HG03064 (cell line): Measurements from ENCODE around the gene RBPMS2.

Experiments used
- ATAC-seq: cut with Tn5 transposase; IDR thresholded peaks from one replicate; pipeline ENCODE4 v1.9.1; 2021; ENCODE audit warnings: low read depth; ENCODE audit not compliant: unreplicated experiment

The RBPMS2 gene

DNA sequence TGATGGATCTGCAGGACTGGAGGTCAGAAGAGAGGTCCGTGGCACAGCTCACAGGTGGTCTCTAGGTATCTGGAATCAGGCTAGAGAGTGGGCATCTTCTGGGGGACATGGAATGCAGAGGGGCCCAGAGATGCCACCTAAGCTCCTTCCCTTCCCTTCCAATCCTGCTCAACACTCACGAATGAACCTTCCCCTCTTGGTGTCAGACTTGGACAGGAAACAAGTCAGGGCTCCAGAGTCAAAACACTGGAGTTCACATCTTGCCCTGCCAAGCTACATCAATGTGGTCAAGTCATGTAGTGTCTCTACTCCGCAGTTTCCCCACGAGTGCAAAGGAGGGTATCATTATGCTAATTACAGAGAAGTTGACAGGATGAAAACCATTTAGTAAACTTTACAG is 16.0 kb upstream of the RBPMS2 start:
- ATAC-seq, result no peak

DNA sequence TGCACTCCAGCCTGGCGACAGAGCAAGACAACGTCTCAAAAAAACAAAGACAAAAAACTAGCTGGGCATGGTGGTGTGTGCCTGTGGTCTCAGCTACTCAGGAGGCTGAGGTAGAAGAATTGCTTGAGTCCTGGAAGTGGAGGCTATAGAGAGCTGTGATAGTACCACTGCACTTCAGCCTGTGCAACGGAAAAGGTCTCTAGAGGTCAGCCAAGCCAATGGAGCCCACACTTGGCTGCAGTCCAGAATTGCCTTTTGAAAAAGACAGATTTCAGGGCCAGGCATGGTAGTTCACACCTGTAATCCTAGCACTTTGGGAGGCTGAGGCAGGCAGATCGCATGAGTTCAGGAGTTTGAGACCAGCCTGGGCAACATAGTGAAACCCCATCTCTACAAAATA is 8.4 kb upstream of the RBPMS2 start:
- no peak for ATAC-seq

DNA sequence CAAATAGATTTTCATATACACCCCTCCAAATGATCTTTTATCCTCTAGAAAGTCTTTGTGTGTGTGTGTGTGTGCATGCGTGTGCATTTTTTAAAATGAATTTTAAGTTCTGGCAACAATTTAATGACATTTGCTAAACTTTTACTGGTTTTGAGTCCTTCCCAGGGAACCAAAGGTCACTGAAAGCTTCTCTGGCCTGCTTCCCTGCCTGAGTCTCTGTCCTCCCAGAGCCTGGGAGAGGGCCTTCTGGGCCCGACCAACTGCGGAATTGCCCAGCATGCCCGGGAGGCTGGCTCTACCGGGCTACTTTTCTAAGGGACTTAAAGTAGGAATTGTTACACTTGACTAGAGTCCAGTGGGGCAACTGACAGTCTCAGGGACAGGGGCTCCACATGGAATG is 7.4 kb upstream of the RBPMS2 start:
- ATAC-seq, result no peak

DNA sequence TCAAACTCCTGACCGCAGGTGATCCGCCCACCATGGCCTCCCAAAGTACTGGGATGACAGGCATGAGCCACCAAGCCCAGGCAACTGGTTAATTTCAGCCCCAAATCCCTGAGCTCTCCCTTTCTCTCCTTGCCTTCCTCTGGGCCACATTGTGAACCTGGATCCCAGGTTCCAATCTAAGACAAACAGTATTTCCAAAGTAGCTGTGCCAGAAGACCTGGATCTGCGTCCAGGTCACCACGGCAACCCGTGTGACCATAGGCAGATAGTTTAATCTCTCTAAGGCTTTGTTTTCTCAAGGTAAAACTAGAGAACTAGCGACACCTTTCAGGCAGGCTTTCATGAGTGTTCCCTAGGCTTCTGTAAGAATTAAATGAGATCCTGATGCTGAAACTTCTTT is 5.9 kb upstream of the RBPMS2 start:
- no peak for ATAC-seq

DNA sequence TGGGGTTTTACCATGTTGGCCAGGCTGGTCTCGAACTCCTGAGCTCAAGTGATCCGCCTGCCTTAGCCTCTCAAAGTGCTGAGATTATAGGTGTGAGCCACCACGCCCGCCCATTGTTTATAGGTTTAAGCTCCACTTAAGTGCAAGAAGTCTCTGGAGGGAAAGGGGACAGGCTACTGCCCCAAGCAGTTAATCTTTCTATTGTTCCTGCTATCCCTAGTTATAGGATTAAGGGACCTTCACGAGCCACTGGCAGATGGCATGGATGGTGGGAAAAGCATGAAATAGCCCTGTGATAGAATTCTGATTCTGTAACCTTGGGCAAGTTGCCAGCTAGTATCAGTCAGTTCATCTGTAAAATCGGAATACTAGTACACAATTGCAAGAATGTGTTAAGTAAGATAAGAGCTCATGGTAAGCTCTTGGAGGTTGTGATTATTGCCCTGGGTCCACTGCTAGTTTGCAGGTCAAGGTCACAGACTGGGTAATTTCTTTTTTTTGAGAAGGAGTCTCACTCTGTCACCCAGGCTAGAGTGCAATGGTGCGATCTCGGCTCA is 5.3 kb upstream of the RBPMS2 start:
- no peak for ATAC-seq

DNA sequence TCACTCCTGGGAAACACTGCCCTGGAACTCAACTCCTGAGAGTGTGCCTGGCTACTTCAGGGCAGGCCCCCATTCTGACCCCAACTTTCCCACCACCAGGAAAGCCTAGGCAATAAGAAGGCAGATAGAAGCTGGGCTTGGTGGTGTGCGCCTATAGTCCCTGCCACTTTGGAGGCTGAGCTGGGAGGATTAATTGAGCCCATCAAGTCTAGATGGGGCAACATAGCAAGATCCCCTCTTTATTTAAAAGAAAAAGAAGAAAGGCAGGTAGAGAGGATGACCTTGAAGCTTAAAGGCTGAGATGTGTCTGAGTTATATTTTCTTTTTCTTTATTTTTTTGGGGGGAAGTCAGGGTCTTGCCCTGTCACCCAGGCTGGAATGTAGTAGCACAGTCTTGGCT is 4.2 kb upstream of the RBPMS2 start:
- no peak for ATAC-seq

DNA sequence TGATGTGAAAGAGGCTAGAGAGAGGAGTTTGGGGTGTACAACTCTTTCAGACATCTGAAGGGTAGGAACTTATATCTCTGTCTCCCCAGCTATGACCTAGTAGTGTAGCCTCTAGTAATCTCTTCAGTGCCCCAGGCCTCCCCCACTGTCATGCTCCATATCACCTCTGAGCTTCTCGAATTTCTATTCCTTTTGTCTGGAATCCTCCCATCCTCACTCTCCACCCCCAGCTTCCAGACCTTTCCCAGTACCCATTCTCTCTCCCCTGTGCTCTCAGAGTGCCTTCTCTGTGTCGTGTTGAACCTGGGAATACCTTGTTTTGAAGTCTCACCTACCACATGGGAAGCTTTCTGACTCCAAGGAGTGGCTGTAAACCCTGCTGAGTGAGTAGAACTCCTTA is 3.6 kb upstream of the RBPMS2 start:
- no peak for ATAC-seq

DNA sequence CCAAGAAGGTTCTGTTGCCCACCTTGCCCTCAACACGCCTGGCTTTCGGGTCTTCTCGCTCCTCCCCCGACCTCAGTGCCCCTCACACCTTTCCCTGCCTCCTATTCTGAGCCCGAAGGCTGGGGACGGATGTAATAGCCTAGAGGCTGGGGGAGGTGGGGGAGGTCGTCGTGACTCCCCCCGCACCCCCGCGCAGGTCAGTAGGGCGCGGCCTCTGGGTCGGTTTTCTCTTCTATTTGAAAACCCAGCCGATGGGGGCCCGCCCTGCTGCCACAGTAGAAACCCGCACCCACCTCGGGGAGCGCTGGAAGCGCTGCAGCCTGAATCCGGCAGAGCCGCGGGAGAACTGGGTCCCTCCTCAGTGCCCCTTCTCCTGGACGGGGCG is 1.0 kb upstream of the RBPMS2 start:
- no peak for ATAC-seq

DNA sequence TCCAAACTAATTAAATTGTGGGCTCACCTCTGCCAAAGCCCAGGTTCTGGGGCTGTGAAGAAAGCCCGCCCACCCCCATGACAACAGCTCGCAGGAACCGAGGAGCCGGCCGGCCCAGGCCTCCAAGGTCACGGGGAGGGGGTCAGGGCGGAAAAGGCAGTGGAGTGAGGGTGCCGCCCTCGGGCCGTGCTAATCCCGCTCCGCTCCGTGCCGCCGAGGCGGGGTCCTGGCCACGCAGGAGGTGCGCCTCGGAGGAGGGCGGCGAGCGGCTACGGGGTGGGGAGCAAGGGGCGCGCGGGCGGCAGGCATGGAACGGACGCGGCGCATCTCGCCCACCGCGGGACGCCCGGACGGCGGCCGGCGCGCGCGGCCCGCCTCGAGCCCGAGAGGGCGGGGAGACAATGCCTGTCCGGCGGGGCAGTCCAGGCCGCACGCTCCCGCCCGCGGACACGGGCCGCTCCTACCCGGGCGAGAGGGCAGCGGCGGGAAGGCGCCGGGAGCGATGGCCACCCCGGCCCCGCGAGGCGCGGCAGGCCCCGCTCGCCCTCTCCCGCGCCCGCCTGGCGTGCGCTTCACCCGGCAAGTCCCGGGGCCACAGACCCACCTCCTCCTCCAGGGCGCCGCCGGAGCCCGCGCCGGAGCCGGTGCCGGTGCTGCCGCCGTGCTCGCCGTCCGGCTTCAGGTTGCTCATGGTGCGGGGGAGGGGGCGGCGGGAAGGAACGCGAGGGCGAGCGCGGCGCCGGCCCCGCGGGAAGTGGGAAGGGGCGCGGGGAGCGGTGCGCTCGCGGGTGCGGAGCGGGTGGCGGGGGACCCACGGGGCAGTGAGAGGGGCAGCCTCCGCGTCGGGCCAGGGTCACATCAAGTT is 528 bp downstream of the RBPMS2 start:
- ATAC-seq, result no peak

DNA sequence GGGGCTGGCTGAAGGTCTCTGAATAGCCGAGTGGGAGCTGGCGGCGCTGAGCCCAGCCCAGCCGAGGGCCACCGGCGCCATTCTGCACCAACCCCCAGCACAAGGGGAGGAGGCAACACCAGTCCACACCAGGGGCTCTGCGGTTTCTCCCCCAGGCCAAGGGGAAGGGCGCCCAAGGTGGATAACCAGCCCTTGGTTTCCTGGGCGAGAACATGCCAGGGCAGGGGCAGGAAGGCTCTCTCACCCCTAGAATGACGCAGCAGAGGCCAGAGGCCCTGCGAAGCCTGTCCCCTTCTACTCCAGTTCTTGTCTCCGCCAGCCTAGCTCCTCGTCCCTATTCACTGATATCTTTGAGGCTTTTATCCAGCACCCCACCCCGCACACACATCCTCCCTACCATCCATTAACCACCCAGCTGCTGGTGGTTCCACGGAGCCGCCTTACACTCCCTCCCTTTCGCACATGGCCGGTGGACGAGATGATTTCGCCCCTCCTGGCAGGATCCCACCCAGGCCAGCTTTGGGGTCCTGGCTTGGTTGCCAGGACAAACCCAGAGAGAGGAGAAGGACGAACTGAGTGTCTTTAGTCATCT is 1.3 kb downstream of the RBPMS2 start:
- ATAC-seq, result no peak

DNA sequence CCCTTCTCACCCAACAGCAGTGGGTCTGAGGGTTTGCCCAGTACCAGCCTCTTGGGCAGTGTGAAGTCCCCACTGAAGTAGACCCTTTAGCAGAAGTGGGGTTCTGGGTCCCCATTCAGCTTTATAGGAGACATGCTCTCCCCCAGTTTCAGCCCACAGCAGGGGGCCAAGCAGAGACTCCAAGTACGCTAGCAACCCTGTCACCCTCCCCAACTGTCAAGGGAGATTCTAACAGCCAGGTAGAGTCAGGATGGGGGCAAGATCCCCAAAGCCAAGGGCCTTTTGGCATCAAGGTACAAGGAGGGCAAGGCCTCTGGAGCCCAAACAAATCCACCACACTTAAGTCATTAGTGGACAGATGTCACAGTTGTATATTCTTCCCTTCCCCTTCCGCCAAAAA is 1.8 kb downstream of the RBPMS2 start:
- ATAC-seq, result no peak

DNA sequence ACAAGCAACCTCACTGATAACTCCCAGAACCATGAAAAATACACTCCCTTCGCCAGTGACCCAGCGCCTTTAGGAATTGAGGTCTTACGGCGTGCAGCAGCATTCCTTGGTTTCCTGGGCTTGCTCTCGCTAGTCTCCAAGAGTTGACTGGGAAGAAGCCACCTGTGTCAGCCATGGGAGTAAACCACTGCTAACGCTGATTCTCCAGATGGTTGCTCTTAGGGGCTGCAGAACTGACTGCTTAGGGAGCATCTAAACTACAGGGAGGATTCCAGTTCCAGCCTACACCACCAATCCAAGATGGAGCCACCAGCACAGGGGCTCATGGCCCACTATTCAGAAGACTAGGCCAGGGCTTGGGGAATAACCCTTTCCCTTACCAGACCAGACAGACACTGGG is 2.4 kb downstream of the RBPMS2 start:
- no peak for ATAC-seq

DNA sequence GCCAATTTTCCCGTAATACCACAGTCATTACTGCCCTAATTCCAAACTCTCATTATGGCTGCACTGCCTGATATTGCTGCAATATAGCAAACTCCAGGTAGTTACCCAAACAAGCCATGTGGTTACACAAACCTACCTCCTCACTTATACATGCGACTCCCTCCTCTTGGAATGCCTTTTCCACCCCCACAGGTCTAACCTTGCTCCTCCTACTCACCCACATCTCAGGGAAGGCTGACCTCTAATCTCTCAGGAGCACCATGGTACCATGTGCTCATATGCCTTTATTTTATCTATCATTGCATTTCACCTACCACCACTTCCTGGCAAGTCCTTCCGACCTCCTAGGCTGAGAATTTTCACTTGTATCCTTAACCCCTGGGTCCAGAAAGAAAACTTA is 2.9 kb downstream of the RBPMS2 start:
- ATAC-seq, result no peak

DNA sequence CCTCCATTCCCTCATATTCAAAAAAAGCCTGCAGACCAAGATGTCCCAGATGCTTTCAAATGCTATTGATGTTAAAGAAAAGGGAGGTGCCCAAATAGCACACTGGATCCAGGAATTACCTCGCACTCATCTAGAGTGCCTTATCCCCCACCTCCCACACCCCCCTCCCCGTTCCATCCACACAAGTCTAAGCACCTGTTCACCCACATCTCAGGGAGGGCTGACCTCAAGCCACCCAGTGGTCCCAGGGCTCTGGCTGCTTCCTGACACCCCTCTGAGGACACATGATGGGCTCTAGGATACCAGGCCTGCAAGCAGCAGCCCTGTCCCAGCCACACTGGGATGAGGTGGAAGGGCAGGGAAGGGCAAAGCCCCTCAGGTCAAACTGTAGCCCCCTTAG is 4.8 kb downstream of the RBPMS2 start:
- ATAC-seq, result no peak

DNA sequence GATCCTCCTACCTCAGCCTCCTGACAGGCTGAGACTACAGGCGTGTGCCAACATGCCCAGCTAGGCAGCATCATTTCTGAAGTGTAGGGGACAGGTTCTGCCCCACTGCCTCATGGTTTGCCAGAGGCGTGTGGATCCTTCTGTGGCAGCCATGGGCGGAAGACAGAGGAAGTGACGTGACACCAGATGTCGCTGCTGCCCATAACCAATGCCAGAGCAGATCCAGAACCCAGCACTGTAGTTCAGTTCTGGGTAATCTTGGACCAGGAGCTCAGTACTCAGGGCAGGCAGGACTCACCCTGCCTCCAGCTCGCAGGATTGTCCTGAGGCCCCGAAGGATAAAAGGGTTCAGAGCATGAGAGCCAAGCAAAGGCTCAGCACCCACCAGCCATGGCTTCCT is 8.2 kb downstream of the RBPMS2 start:
- no peak for ATAC-seq

DNA sequence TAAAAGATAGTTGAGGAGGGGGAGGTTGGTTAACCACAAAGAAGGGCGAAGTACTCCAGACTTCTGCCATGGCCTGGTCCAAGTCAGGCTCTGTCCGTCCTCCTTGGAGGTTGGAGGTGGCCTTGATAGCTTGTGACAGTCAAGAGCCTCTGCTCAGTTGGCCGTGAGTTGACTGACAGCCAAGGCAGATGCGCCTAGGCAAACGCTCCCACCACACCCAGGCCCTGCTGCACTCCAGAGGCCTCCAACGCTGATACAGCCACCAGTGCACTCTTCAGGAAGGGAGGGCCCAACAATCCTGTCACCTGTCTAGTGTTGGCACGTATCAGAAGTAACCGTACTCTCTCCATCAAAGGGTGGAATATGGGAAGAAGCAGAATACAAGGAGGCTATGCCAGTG is 9.3 kb downstream of the RBPMS2 start:
- ATAC-seq, result no peak

DNA sequence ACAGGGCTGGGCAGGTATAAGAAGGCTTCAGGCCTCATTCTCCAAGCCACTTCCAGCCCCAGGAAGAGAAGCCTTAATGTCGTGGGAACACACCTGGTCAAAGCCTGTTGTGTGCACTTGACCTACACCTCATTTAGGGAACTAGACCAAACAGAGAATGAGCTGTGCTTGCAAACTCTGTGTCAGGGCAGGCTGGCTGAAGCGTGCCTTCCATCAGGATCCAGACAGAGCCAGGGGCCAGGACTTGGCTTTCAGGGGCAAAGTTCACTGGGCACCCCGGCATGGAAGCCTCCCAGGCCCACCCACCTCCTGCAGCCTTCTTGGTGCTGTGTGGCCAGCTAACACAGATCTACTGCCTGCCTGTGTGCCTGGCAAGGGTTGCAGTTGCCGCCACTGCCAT is 11.5 kb downstream of the RBPMS2 start:
- ATAC-seq, result no peak

DNA sequence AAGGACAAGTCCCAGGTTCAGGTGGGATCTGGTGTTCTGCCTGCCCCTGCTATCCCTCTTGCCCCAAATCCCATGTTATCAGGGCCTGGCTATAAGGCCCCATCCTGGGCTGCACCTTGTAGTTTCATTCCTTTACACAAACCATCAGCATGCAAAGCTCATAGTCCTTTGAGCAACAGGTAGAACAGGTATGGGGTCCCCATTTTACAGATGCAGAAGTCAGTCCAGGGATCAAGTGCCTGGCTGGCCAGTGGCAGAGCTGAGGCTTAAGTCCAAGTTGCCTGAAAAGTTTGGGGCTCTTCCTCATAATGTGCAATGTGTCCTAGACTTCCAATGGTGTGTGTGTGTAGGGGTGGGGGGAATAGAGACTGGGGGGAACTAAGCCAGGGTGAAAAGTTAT is 11.9 kb downstream of the RBPMS2 start:
- ATAC-seq, result no peak

DNA sequence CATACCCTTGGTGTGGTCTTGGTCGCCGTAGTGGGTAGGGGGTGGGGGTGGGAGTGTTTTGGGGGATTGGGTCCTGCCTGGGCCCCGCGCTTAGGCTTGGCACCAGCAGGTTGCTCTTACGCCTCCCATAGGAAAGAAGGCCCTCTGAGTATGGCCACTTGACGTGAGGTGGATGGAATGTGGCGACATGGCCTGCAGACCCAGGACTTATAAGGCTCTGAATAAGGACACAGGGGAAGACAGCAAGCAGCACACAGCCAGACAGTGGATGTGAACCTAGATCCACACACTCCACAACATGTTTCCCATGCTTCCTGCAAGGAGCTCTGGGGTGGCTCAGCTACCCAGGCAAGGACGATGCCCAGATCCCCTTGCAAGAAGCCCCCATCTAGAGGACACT is 12.4 kb downstream of the RBPMS2 start:
- no peak for ATAC-seq

DNA sequence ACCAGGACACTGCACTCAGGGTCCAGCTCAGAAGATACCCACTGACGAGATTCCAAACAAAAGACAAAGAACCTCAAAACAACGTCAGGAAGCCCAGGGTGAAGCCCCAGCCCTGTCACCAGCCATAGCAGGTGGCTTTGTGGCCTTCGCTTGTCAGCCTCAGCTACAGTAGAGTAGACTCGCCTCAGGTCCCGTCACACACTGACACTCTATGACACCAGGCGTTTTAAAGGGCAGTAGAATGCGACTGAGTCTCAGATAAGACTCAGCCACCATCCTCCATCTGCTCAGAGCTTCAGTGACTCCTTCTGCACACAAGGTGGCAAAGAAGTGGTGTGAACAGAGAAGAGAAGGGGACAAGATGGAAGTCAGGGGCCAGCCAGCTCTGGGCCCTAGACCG is 12.8 kb downstream of the RBPMS2 start:
- ATAC-seq, result no peak

DNA sequence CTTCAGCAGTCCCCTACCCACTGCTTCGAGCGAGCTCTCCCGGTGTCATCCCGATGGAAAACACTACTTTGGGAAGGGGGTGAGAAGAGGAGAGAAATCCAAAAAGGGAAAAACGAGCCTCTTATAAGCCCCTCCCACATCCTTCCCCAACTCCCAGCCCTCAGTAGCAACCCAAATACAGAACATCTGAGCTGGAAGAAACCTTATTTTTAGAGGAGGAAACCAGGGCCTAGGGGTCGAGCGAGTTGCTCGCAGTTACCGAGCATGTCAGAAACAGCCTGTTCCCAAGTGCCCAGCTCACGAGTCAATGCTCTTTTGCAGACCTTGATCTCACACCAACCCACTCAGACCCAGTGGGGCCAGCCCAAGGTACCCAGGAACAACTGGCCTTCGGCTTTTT is 14.2 kb downstream of the RBPMS2 start:
- no peak for ATAC-seq

DNA sequence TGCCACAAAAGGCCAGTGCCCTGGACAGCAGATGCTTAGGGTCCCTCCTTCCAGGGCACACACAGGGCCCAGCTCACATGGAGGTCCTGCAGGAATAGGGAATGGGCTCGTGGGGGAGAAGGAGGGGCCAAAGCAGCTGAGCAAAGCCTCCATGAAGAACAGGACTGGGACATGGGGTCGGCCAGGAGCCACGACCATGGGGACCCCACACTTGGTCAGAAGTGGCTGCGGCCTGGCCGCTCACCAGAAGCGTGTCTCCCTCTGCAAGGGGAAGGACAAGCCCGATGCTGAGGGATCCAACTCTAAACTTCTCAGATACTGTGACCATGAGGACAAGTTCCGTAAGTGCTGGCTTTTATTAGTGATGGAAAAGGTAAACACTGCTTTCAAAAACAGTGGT is 15.3 kb downstream of the RBPMS2 start:
- no peak for ATAC-seq
